OCI-LY7 (cell line): ENCODE results near the gene VSIG10L2. TPM values are rescaled to one million over a fixed set of nuclear protein-coding genes. Genes with fewer than 3 reads are reported as not detected.

Experiments used
- BruUV-seq: library from RNA; stranded (reverse); fragments of 400-500 nt; replicated peaks from 2 replicates; lab custom pipeline; 2021; lab: Mats Ljungman, UMichigan
- CTCF ChIA-PET: fragments of 300-600 bp; sonication (Branson Sonifier 250); formaldehyde crosslinking; loops from one replicate; lab custom pipeline; 2022; ENCODE audit warnings: antibody characterized with exemption; ENCODE audit not compliant: unreplicated experiment; lab: Charles Lee
- POLR2A ChIA-PET: fragments of 300-600 bp; sonication (Branson Sonifier 250); formaldehyde crosslinking; loops from one replicate; lab custom pipeline; 2022; ENCODE audit warnings: antibody characterized with exemption; lab: Charles Lee
- DNase-seq: peaks from one replicate; pipeline ENCODE4 v3.0.0-alpha.2; 2015; ENCODE audit warnings: low spot score
- H2AFZ ChIP-seq: fragments of 200-600 bp; sonication (generic), shearing (Covaris generic); 2 replicates; pipeline ENCODE4 v1.6.1; 2014; ENCODE audit warnings: mild to moderate bottlenecking, antibody characterized with exemption, low read length, moderate library complexity
- H3K27ac ChIP-seq: fragments of 200-600 bp; sonication (generic); 2 replicates; pipeline ENCODE4 v1.5.1; 2014; ENCODE audit warnings: mixed run types, low read depth, mild to moderate bottlenecking, moderate library complexity, low read length, inconsistent platforms; ENCODE audit not compliant: poor library complexity, severe bottlenecking
- H3K36me3 ChIP-seq: fragments of 200-600 bp; sonication (generic); 2 replicates; pipeline ENCODE4 v1.6.1; 2014; ENCODE audit warnings: mild to moderate bottlenecking, antibody characterized with exemption, low read length, moderate library complexity, mixed read lengths; ENCODE audit not compliant: insufficient read depth
- H3K4me1 ChIP-seq: fragments of 200-600 bp; sonication (generic); 2 replicates; pipeline ENCODE4 v1.5.1; 2014; ENCODE audit warnings: mild to moderate bottlenecking, low read length; ENCODE audit not compliant: insufficient read depth, poor library complexity, severe bottlenecking
- H3K4me2 ChIP-seq: fragments of 200-600 bp; sonication (generic); 2 replicates; pipeline ENCODE4 v1.6.1; 2014; ENCODE audit warnings: mild to moderate bottlenecking, low read length
- H3K4me3 ChIP-seq: fragments of 200-600 bp; sonication (generic); 2 replicates; pipeline ENCODE4 v1.5.1; 2014; ENCODE audit warnings: mild to moderate bottlenecking, low read depth, low read length; ENCODE audit not compliant: poor library complexity, severe bottlenecking
- H3K79me2 ChIP-seq: fragments of 200-600 bp; sonication (generic); 2 replicates; pipeline ENCODE4 v1.6.1; 2016; ENCODE audit warnings: low read depth, mild to moderate bottlenecking, low read length, moderate library complexity, mixed read lengths; ENCODE audit not compliant: insufficient read depth
- H3K9me2 ChIP-seq: fragments of 200-600 bp; sonication (generic); 2 replicates; pipeline ENCODE4 v1.6.1; 2016; ENCODE audit warnings: mild to moderate bottlenecking, low read length, mixed read lengths; ENCODE audit not compliant: insufficient read depth
- H3K9me3 ChIP-seq: fragments of 200-600 bp; sonication (generic); 2 replicates; pipeline ENCODE4 v1.6.1; 2014; ENCODE audit warnings: mild to moderate bottlenecking, mixed run types, low read length, mixed read lengths
- H4K20me1 ChIP-seq: fragments of 200-600 bp; sonication (generic); 2 replicates; pipeline ENCODE4 v1.6.1; 2014; ENCODE audit warnings: mild to moderate bottlenecking, antibody characterized with exemption, low read length, moderate library complexity, mixed read lengths; ENCODE audit not compliant: insufficient read depth
- CTCF ChIP-seq: fragments of 200-600 bp; sonication (generic); conservative IDR thresholded peaks from 2 replicates; pipeline ENCODE4 v1.5.1; 2014; ENCODE audit warnings: mild to moderate bottlenecking, antibody characterized with exemption, low read length, moderate library complexity, mixed read lengths
- EZH2phosphoT487 ChIP-seq: fragments of 200-600 bp; sonication (generic); IDR thresholded peaks from 2 replicates; pipeline ENCODE4 v1.6.1; 2018; ENCODE audit warnings: low read depth, borderline replicate concordance, mild to moderate bottlenecking, mixed run types, antibody characterized with exemption, low read length, moderate library complexity, mixed read lengths
- intact Hi-C: fragments of 100-400 bp; cut with micrococcal nuclease; formaldehyde crosslinking; loops from one replicate; pipeline ENCODE4 v1.10.0; 2022; ENCODE audit not compliant: unreplicated experiment
- total RNA-seq, 2 experiments: library from RNA; depleted of rRNA in 1 of 2; stranded (reverse); fragments of >200 nt in 1 of 2; shearing (Covaris generic) in 1 of 2; gene quantifications; 2 replicates each; pipeline ENCODE4 v1.2.3, GENCODE V29; 2014 to 2022

Gene VSIG10L2
- total RNA-seq, 2 experiments from 2014 or later = not detected

GRCh38 chr11:125975634-125976033 lies 29.8 kb downstream of the VSIG10L2 start:
- BruUV-seq = no TSS peak
- POLR2A ChIA-PET = no interaction called here
- no peak overlapping the region for H3K27ac ChIP-seq

GRCh38 chr11:125976156-125976555 lies 30.3 kb downstream of the VSIG10L2 start:
- no peak for DNase-seq
- Histone ChIP-seq H3K9me3 (no peaks in the 10 kb centered on the region), H3K36me3 (no peaks in the 10 kb centered on the region), H3K4me1 (no peaks in the 10 kb centered on the region), H4K20me1 (no peaks in the 10 kb centered on the region), H3K79me2 (no peaks in the 10 kb centered on the region), H3K4me2 (no peak overlapping the region), H3K9me2 (no peaks in the 10 kb centered on the region), H2AFZ (no peak overlapping the region), H3K4me3 (no peak overlapping the region), H3K27ac (no peak overlapping the region)
- no TSS peak for BruUV-seq
- ChIA-PET CTCF (no interaction called here), POLR2A (no interaction called here)
- intact Hi-C loops = no loop called here
- TF ChIP-seq EZH2phosphoT487 (no peak), CTCF (no peak)

More at GRCh38 chr11:125975634-125976033, 29.8 kb downstream of the VSIG10L2 start:
- Histone ChIP-seq H3K36me3 (no peaks in the 10 kb centered on the region), H4K20me1 (no peaks in the 10 kb centered on the region), H3K9me2 (no peaks in the 10 kb centered on the region), H3K79me2 (no peaks in the 10 kb centered on the region), H3K4me1 (no peaks in the 10 kb centered on the region), H2AFZ (no peak overlapping the region), H3K4me3 (no peak overlapping the region), H3K4me2 (no peak overlapping the region), H3K9me3 (no peaks in the 10 kb centered on the region)
- intact Hi-C loops = no loop called here
- TF ChIP-seq EZH2phosphoT487 = no peak
- TF ChIP-seq CTCF = no peak
- CTCF ChIA-PET = no interaction called here
- no peak for DNase-seq

- ChIA-PET CTCF (no interaction called here), POLR2A (interaction anchor here (0.7 kb wide), 1 partner anchor 11 kb away, joined by 3 read pairs; no protein-coding TSS in a partner anchor)
- Histone ChIP-seq H3K27ac (no peak overlapping the region), H3K36me3 (no peaks in the 10 kb centered on the region), H3K79me2 (no peaks in the 10 kb centered on the region), H3K4me3 (no peak overlapping the region), H3K4me1 (no peaks in the 10 kb centered on the region), H3K9me3 (no peaks in the 10 kb centered on the region), H3K9me2 (no peaks in the 10 kb centered on the region), H4K20me1 (no peaks in the 10 kb centered on the region), H3K4me2 (no peak overlapping the region), H2AFZ (no peak overlapping the region)
- TF ChIP-seq CTCF (no peak), EZH2phosphoT487 (no peak)
- intact Hi-C loops = no loop called here
- no TSS peak for BruUV-seq
- no peak for DNase-seq
These were observed 31.5 kb downstream of the VSIG10L2 start for GRCh38 chr11:125977333-125977732.
